ENCODE measurements around the gene KAT6B. TPM values are rescaled to one million over a fixed set of nuclear protein-coding genes. Genes with fewer than 3 reads are reported as not detected.

KAT6B gene
- total RNA-seq, 4 donors from 2014 or later: 29.1 to 159 (median 61.2) TPM

- intact Hi-C loops (cut with DNase I; ENCODE audit: low total_unique reads): no loop called here
- no peak for TF ChIP-seq CTCF (IDR thresholded peaks at IDR 0.05)
- TF ChIP-seq POLR2A (IDR thresholded peaks at IDR 0.05): no peak
These were observed 2.6 kb upstream of the KAT6B start for GRCh38 chr10:74823791-74824183.

DNA sequence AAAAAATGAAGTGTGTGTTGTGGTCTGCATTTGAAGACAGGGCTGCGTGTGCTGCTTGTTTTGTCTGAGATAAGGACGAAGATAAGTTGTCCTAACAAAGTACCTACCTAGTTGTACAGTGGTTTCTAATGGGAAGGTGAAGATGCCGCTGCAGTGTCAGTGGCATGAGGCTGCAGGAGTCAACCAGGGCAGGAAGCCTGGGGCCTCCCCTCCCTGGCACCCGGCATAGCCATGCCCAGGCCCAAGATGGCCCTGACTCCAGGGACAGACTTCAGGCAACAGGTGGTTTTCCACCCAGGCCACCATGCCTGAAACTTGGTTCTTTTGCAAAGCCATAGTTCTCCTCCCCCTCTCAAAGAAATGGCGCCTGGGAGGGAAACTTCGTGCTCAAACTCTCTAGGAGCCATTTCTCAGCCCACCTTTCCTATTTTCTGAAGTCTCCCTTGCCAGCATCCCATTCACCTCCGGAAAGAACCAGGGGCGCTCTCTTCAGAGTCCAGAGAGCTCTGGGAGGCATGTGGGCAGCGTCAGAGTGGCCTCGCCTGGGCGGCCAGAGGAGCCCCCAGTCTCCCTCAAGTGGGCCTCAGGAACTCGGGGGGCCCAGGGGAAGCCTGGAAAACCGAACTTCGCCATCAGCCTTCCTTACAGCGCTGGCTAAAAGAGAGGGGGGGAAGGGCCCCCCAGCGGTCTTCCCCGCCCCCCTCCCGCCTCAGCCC, 2.1 kb upstream of the KAT6B start:
- Histone ChIP-seq H3K9me3 (no peaks in the 10 kb centered on the region), H3K4me1 (peaks cover 0 to 15% of the 10 kb centered on the region in 2 donors), H3K27ac (peak overlapping the region; percentile 93 to 97), H3K4me3 (peak overlapping the region; percentile 67 to 88), H3K36me3 (no peaks in the 10 kb centered on the region), H3K27me3 (no peaks in the 10 kb centered on the region)
- intact Hi-C loops (cut with DNase I; ENCODE audit: low total_unique reads): no loop called here
- TF ChIP-seq CTCF (IDR thresholded peaks at IDR 0.05) (no peak), POLR2A (IDR thresholded peaks at IDR 0.05) (no peak)
- DNase-seq: peak; percentile 18 to 24

More at GRCh38 chr10:74823791-74824183, 2.6 kb upstream of the KAT6B start:
- Histone ChIP-seq H3K4me3 (no peak overlapping the region), H3K36me3 (no peaks in the 10 kb centered on the region), H3K27me3 (no peaks in the 10 kb centered on the region), H3K9me3 (no peaks in the 10 kb centered on the region), H3K4me1 (peaks cover 0 to 15% of the 10 kb centered on the region in 2 donors), H3K27ac (peak overlapping the region; percentile 93 to 97)
- no peak for DNase-seq

DNA sequence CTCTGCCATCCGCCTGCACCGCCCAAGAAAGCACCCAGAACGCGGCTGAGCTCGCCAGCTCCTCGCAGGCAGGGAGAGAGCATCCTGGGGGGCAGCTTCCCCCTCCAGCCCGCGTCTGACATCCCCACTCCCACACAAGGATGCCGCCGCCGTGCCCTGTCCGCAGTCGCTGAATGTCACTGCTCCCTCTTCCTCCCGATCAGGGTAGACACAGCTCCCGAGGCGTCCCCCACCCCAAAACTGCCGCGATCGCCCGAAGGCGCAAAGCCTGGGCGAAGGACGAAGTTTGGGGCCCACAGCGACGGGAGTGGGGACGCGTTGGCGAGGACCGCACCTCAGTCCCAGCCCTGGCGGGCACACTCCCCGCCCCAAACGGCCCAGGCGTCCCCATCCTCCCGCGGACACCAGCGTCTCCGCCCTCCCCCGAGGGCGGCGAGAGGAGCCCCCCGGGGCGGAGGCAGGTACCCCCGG, 1.5 kb upstream of the KAT6B start:
- H3K36me3 ChIP-seq: no peaks in the 10 kb centered on the region
- peak overlapping the region; percentile 93 to 97 for H3K27ac ChIP-seq
- intact Hi-C loops (cut with DNase I; ENCODE audit: low total_unique reads): no loop called here
- H3K27me3 ChIP-seq: no peaks in the 10 kb centered on the region
- TF ChIP-seq POLR2A (IDR thresholded peaks at IDR 0.05) (peak in 1 of 2 donors; percentile 10), CTCF (IDR thresholded peaks at IDR 0.05) (peak in 1 of 4 experiments; percentile 11)
- no peaks in the 10 kb centered on the region for H3K9me3 ChIP-seq
- H3K4me1 ChIP-seq: peaks cover 0 to 15% of the 10 kb centered on the region in 2 donors
- H3K4me3 ChIP-seq: peak overlapping the region; percentile 67 to 88
- peak; percentile 46 to 69 for DNase-seq

GRCh38 chr10:74825371-74826141, 844 bp upstream of the KAT6B start:
- Histone ChIP-seq H3K9me3 (no peaks in the 10 kb centered on the region), H3K4me1 (peaks cover 0 to 15% of the 10 kb centered on the region in 2 donors), H3K4me3 (peak overlapping the region; percentile 67 to 88), H3K27me3 (no peaks in the 10 kb centered on the region), H3K36me3 (no peaks in the 10 kb centered on the region), H3K27ac (peak overlapping the region; percentile 93 to 97)
- TF ChIP-seq CTCF (IDR thresholded peaks at IDR 0.05) (no peak), POLR2A (IDR thresholded peaks at IDR 0.05) (peak; percentile 18 to 62)
- intact Hi-C loops (cut with DNase I; ENCODE audit: low total_unique reads): no loop called here
- DNase-seq: no peak

GRCh38 chr10:74827045-74827441, 643 bp downstream of the KAT6B start:
- Histone ChIP-seq H3K9me3 (no peaks in the 10 kb centered on the region), H3K27ac (peak overlapping the region; percentile 100), H3K4me1 (peaks cover 0 to 12% of the 10 kb centered on the region in 2 donors), H3K27me3 (no peaks in the 10 kb centered on the region), H3K4me3 (peak overlapping the region; percentile 73 to 99), H3K36me3 (no peaks in the 10 kb centered on the region)
- intact Hi-C loops (cut with DNase I; ENCODE audit: low total_unique reads): no loop called here
- no peak for DNase-seq
- TF ChIP-seq POLR2A (IDR thresholded peaks at IDR 0.05): no peak
- TF ChIP-seq CTCF (IDR thresholded peaks at IDR 0.05): no peak

Data from uterus (tissue), 4 donors.